Measurements from ENCODE around the gene ETV3.
A peak's percentile ranks its signal among the peaks of the same experiment; 100 is the strongest.

The ETV3 gene

DNA sequence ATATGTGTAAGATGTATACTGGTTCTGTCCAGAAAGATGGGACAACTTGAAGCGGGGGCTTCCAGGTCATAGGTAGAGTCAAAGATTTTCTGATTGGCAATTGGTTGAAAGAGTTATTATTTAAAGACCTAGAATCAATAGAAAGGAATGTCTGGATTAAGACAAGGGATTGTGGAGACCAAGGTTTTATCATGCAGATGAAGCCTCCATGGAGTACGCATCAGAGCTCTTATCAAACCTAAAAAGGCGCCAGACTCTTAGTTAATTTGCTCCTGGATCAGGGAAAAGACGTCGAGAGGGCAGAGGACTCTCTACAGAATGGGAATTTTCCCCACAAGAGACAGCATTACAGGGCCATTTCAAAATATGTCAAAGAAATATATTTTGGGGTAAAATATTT is 23.7 kb upstream of the ETV3 start:
- H3K4me3 ChIP-seq (ENCODE audit: low read depth, low read length) = no peak overlapping the region
- H3K9me3 ChIP-seq (ENCODE audit: control insufficient read depth, insufficient read depth, low read length) = no peaks in the 10 kb centered on the region
- H3K27ac ChIP-seq (ENCODE audit: low read depth, low read length) = peak overlapping the region; percentile 90
- peaks cover 40% of the 10 kb centered on the region for H3K4me1 ChIP-seq (ENCODE audit: control insufficient read depth, insufficient read depth, low read length)
- peak overlapping the region; percentile 39; the same call in 1 of the 2 replicates for H3K9ac ChIP-seq (ENCODE audit: low read depth, low read length)
- no peaks in the 10 kb centered on the region for H3K27me3 ChIP-seq (ENCODE audit: control insufficient read depth, insufficient read depth, low read length)
- H3K36me3 ChIP-seq (ENCODE audit: control insufficient read depth, insufficient read depth, low read length) = no peaks in the 10 kb centered on the region

DNA sequence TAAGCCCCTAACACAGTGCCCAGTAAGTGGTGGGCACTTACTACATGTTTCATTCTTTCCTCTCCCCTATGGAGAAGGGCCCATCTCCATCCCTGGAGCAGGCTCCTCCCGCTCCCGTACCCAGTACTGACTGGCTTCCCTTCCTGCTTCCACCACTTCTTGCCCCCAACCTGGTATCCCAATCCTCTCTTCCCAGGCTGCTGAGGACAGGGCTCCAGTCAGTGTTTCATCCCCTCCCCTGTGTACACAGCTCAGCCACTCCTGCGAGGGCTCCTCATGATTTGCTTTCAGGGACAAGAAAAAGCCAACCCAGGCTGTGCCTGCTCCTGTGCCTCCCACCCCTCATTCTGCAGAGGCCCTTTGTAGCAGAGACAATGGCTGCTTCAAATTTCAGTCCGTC is 20.8 kb upstream of the ETV3 start:
- Histone ChIP-seq H3K36me3 (ENCODE audit: control insufficient read depth, insufficient read depth, low read length) (no peaks in the 10 kb centered on the region), H3K4me1 (ENCODE audit: control insufficient read depth, insufficient read depth, low read length) (peaks cover 43% of the 10 kb centered on the region), H3K9me3 (ENCODE audit: control insufficient read depth, insufficient read depth, low read length) (no peaks in the 10 kb centered on the region), H3K27ac (ENCODE audit: low read depth, low read length) (no peak overlapping the region), H3K4me3 (ENCODE audit: low read depth, low read length) (no peak overlapping the region), H3K27me3 (ENCODE audit: control insufficient read depth, insufficient read depth, low read length) (no peaks in the 10 kb centered on the region), H3K9ac (ENCODE audit: low read depth, low read length) (no peak overlapping the region)

DNA sequence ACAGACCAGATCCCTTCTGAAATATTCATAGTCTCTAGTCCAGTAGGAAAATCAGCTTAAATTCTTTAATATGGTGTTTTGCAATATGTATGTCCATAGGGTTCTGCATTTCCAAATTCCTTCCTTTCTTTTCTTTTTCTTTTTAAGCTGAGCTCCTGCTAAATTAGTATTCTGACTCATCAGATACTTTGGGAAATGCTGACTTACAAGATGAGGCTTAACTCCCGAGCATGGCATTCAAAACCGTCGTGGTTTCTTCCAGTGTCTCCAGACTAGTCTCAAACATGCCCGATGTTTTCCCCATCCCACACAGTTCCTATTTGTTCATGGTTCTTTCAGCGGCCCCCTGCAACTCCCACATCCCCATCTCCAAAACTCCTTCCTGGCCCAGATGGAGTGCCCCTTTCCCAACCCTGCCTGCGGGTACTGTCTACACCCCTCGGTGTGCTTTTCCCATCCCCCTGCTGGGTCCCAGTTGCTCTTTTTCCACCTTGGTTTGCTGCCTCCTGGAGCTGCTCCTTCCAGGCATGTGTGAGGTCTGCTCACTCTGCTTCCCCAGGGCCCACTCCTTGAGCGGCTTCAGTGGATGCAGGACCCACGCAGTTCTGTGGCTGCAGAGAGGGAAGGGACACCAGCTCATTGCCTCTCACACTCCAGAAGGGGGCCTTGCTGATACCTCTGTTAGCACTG is 19.5 kb upstream of the ETV3 start:
- Histone ChIP-seq H3K4me1 (ENCODE audit: control insufficient read depth, insufficient read depth, low read length) (peaks cover 31% of the 10 kb centered on the region), H3K9me3 (ENCODE audit: control insufficient read depth, insufficient read depth, low read length) (no peaks in the 10 kb centered on the region), H3K36me3 (ENCODE audit: control insufficient read depth, insufficient read depth, low read length) (no peaks in the 10 kb centered on the region), H3K27me3 (ENCODE audit: control insufficient read depth, insufficient read depth, low read length) (no peaks in the 10 kb centered on the region), H3K9ac (ENCODE audit: low read depth, low read length) (no peak overlapping the region), H3K4me3 (ENCODE audit: low read depth, low read length) (no peak overlapping the region), H3K27ac (ENCODE audit: low read depth, low read length) (no peak overlapping the region)

DNA sequence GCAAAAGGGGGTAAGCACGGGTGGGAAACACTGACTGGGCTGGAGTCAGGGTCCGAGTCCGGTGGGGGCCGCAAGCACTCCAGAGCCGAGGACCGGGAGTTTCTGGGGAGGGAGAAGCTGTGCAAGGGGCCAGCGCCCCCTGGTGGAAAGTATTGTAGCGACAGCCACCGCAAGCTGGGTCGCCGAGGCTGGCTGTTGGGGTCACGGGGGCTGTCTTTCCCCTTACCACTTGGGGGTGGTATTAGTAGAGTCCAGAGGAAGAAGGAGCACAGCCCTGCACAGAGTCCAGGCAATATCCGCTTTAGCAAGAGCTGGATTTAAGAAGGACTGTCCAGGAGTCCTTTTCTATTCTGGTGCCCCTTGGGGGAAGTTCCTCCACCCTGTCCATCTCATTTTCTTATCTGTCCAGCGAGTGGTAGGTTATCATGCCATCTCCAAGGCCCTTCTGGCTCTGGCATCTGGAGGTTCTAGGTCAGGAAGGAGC is 17.9 kb upstream of the ETV3 start:
- Histone ChIP-seq H3K9me3 (ENCODE audit: control insufficient read depth, insufficient read depth, low read length) (no peaks in the 10 kb centered on the region), H3K9ac (ENCODE audit: low read depth, low read length) (no peak overlapping the region), H3K4me1 (ENCODE audit: control insufficient read depth, insufficient read depth, low read length) (peaks cover 15% of the 10 kb centered on the region), H3K27ac (ENCODE audit: low read depth, low read length) (no peak overlapping the region), H3K4me3 (ENCODE audit: low read depth, low read length) (no peak overlapping the region), H3K27me3 (ENCODE audit: control insufficient read depth, insufficient read depth, low read length) (no peaks in the 10 kb centered on the region), H3K36me3 (ENCODE audit: control insufficient read depth, insufficient read depth, low read length) (no peaks in the 10 kb centered on the region)

DNA sequence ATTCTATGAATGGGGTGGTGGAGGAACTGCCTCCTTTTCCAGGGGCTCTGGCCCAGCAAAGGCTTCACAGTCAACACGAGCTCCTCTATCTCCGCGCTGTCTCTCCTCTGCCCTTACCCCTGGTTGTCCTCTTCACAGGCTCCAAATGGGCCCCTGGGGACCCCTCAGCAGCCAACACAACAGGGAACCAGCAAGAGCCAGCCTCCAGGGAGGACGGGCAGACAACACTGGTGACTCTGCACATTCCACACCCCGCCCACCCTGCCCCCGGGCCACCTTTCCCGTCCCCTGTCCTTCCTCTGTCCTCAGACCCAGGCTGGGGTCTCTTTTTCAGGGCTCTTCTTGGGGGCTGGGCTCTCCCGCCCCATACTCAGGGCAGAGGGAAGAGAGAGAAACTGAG is 17.5 kb upstream of the ETV3 start:
- H3K4me1 ChIP-seq (ENCODE audit: control insufficient read depth, insufficient read depth, low read length) = peaks cover 14% of the 10 kb centered on the region
- H3K9me3 ChIP-seq (ENCODE audit: control insufficient read depth, insufficient read depth, low read length) = no peaks in the 10 kb centered on the region
- H3K4me3 ChIP-seq (ENCODE audit: low read depth, low read length) = no peak overlapping the region
- no peak overlapping the region for H3K9ac ChIP-seq (ENCODE audit: low read depth, low read length)
- no peaks in the 10 kb centered on the region for H3K36me3 ChIP-seq (ENCODE audit: control insufficient read depth, insufficient read depth, low read length)
- H3K27ac ChIP-seq (ENCODE audit: low read depth, low read length) = no peak overlapping the region
- no peaks in the 10 kb centered on the region for H3K27me3 ChIP-seq (ENCODE audit: control insufficient read depth, insufficient read depth, low read length)

DNA sequence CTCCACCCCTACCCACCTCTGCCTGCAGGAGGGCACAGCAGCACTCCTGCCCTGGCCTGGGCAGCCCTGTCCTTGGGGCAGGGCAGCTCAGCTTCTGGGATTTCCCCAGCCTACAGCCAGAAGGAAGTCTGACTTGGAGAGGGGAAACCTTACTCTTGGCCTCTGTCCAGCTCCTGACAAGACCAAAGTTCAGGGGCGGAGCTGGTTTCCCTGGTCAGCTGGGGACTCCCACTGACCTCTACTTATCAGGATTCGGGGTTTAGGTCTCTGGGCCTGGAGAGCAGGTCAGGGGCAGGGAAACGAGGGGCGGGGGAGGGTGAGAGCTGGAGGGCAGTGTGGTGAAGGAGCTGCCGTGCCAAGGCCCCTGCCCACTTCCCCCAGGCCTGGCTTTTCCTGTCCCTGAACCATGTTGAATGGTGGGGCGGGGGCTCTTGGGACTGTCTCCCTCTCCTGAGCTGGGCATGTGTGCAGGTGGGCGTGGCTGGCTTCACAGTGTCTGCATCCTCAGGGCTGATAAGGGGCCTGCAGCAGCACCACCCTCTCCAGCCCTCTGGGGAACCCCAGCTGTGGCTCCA is 16.8 kb upstream of the ETV3 start:
- H3K9me3 ChIP-seq (ENCODE audit: control insufficient read depth, insufficient read depth, low read length) = no peaks in the 10 kb centered on the region
- no peak overlapping the region for H3K27ac ChIP-seq (ENCODE audit: low read depth, low read length)
- H3K4me1 ChIP-seq (ENCODE audit: control insufficient read depth, insufficient read depth, low read length) = peaks cover 14% of the 10 kb centered on the region

DNA sequence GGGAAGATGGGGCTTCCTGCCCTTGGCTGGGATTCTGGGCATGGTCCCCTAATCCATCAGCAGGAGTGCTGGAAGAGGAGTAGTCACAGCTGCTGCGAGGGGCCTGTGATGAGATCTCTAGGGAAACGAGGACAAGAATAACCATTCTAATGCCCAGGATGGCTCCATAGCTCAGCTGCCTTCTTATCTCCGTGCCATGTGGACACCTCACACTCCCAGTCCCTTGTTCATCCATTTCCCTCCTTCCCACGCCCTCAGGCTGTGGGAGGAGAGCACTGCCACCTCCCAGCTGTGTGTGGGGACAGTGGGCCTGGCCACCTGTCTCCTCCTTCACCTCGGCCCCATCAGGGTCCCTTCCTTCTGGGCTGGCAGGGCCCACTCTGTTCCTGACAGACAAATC is 16.1 kb upstream of the ETV3 start:
- no peak overlapping the region for H3K27ac ChIP-seq (ENCODE audit: low read depth, low read length)
- H3K9ac ChIP-seq (ENCODE audit: low read depth, low read length) = no peak overlapping the region

More for the DNA sequence above, 16.8 kb upstream of the ETV3 start:
- Histone ChIP-seq H3K9ac (ENCODE audit: low read depth, low read length) (no peak overlapping the region), H3K36me3 (ENCODE audit: control insufficient read depth, insufficient read depth, low read length) (no peaks in the 10 kb centered on the region), H3K27me3 (ENCODE audit: control insufficient read depth, insufficient read depth, low read length) (no peaks in the 10 kb centered on the region), H3K4me3 (ENCODE audit: low read depth, low read length) (no peak overlapping the region)

DNA sequence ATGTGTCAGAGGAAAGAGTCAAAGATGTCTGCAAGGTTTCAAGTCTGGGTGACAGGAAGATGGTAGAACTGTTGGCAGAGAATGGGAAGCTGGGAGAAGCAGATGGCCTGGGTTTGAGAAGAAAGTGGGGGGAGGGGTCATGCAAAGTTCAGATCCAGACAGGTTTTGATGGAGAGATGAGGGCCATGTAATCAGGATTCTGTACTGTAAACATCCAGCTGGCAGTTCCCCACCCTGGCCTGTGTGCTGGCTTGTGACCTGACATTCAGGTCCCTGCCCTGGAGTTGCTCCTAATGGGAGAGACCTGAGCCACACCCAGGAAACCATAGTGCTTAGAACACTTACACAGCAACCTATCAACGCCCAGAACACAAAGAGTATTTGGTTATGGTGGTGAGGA is 15.6 kb upstream of the ETV3 start:
- Histone ChIP-seq H3K27ac (ENCODE audit: low read depth, low read length) (no peak overlapping the region), H3K9ac (ENCODE audit: low read depth, low read length) (no peak overlapping the region), H3K27me3 (ENCODE audit: control insufficient read depth, insufficient read depth, low read length) (no peaks in the 10 kb centered on the region), H3K36me3 (ENCODE audit: control insufficient read depth, insufficient read depth, low read length) (no peaks in the 10 kb centered on the region), H3K4me3 (ENCODE audit: low read depth, low read length) (no peak overlapping the region), H3K9me3 (ENCODE audit: control insufficient read depth, insufficient read depth, low read length) (no peaks in the 10 kb centered on the region), H3K4me1 (ENCODE audit: control insufficient read depth, insufficient read depth, low read length) (peaks cover 14% of the 10 kb centered on the region)

More for the DNA sequence above, 16.1 kb upstream of the ETV3 start:
- Histone ChIP-seq H3K4me1 (ENCODE audit: control insufficient read depth, insufficient read depth, low read length) (peaks cover 14% of the 10 kb centered on the region), H3K4me3 (ENCODE audit: low read depth, low read length) (no peak overlapping the region), H3K27me3 (ENCODE audit: control insufficient read depth, insufficient read depth, low read length) (no peaks in the 10 kb centered on the region), H3K9me3 (ENCODE audit: control insufficient read depth, insufficient read depth, low read length) (no peaks in the 10 kb centered on the region), H3K36me3 (ENCODE audit: control insufficient read depth, insufficient read depth, low read length) (no peaks in the 10 kb centered on the region)

DNA sequence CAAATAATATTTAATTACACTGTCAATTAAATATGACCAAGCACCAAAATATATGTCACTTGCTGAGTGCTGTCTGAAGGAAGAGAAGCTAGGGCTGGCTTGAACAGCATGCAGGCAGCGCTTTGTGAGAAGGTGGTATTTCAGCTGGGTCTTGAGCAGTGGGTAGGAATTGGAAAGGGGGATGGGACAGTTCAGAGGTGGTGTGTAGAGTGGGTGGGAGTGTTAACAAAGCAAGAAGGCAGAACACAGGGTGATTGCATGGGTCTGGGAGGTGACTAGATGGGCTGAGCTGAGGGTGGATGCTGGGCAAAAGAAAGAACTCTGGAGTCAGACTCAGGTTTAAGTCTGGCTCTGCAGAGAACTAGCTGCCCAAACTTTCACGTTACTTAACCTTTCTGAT is 14.3 kb upstream of the ETV3 start:
- no peak overlapping the region for H3K27ac ChIP-seq (ENCODE audit: low read depth, low read length)
- no peaks in the 10 kb centered on the region for H3K36me3 ChIP-seq (ENCODE audit: control insufficient read depth, insufficient read depth, low read length)
- H3K4me3 ChIP-seq (ENCODE audit: low read depth, low read length) = no peak overlapping the region
- H3K4me1 ChIP-seq (ENCODE audit: control insufficient read depth, insufficient read depth, low read length) = peaks cover 8% of the 10 kb centered on the region
- H3K9ac ChIP-seq (ENCODE audit: low read depth, low read length) = no peak overlapping the region
- no peaks in the 10 kb centered on the region for H3K9me3 ChIP-seq (ENCODE audit: control insufficient read depth, insufficient read depth, low read length)
- H3K27me3 ChIP-seq (ENCODE audit: control insufficient read depth, insufficient read depth, low read length) = no peaks in the 10 kb centered on the region

DNA sequence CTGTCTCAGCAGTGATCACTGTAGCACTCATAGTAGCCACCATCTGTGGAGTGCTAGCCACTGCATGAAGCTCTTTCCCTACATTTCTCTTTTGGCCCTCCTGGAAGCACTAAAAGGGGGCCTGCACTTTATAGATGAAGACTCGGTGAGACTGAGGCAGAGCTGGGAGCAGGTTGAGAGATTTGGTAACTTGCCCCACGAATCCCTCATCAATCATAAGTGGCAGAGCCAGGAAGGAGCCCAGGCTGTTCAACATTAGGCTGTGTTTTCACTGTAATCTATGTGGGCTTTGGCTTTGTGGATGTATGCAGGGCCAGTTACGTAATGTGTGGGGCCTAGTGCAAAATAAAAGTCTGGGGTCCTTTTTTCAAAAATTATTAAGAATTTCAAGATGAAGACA is 13.3 kb upstream of the ETV3 start:
- Histone ChIP-seq H3K9me3 (ENCODE audit: control insufficient read depth, insufficient read depth, low read length) (no peaks in the 10 kb centered on the region), H3K36me3 (ENCODE audit: control insufficient read depth, insufficient read depth, low read length) (no peaks in the 10 kb centered on the region), H3K27me3 (ENCODE audit: control insufficient read depth, insufficient read depth, low read length) (no peaks in the 10 kb centered on the region), H3K9ac (ENCODE audit: low read depth, low read length) (no peak overlapping the region), H3K27ac (ENCODE audit: low read depth, low read length) (no peak overlapping the region), H3K4me3 (ENCODE audit: low read depth, low read length) (no peak overlapping the region), H3K4me1 (ENCODE audit: control insufficient read depth, insufficient read depth, low read length) (peaks cover 8% of the 10 kb centered on the region)

DNA sequence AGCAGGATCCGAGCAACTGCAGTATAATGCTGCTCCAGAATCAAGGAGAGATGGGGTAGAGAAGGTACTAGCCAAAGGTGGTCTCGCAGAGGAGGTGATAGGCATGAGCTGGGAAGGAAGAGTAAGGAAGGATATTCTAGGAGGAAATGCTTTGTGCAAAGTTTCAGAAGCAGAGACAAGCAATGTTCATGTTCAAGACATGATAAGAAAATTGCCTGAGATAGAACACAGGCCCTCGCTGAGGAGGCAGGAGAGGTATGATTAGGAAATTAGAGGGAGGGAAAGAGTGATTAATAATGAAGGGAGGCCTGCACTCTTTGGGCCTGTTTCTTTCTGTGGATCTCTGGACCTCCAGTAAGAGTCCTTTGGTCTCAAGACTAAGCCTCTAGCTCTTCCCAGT is 12.9 kb upstream of the ETV3 start:
- H3K9ac ChIP-seq (ENCODE audit: low read depth, low read length) = no peak overlapping the region
- no peaks in the 10 kb centered on the region for H3K27me3 ChIP-seq (ENCODE audit: control insufficient read depth, insufficient read depth, low read length)
- H3K9me3 ChIP-seq (ENCODE audit: control insufficient read depth, insufficient read depth, low read length) = no peaks in the 10 kb centered on the region
- H3K4me1 ChIP-seq (ENCODE audit: control insufficient read depth, insufficient read depth, low read length) = peaks cover 4% of the 10 kb centered on the region; the same call in 1 of the 2 replicates
- no peaks in the 10 kb centered on the region for H3K36me3 ChIP-seq (ENCODE audit: control insufficient read depth, insufficient read depth, low read length)
- no peak overlapping the region for H3K27ac ChIP-seq (ENCODE audit: low read depth, low read length)
- H3K4me3 ChIP-seq (ENCODE audit: low read depth, low read length) = no peak overlapping the region
